ENCODE results near the gene OMG.

GRCh38 chr17:31309556-31309955 lies 12.5 kb upstream of the OMG start:
- TF ChIP-seq POLR2A (IDR thresholded peaks at IDR 0.05) (no peak), CTCF (IDR thresholded peaks at IDR 0.05) (no peak)

Data from testis (tissue), 2 donors.